ENCODE data around the gene CFAP45. TPM values are rescaled to one million over a fixed set of nuclear protein-coding genes. Genes with fewer than 3 reads are reported as not detected.

The CFAP45 gene
- total and polyA plus RNA-seq, 8 donors = 0.30 to 1.0 (median 0.52) TPM; not detected in 4

- no peaks in the 10 kb centered on the region for H3K27me3 ChIP-seq
- intact Hi-C loops (cut with DNase I; ENCODE audit: low total_unique reads) = loop anchor here (5.0 kb wide), 1 partner anchor 76 kb away; no protein-coding TSS in a partner anchor
- DNase-seq = no peak
- TF ChIP-seq POLR2A (IDR thresholded peaks at IDR 0.05) = no peak
- no peak for TF ChIP-seq POLR2AphosphoS5 (IDR thresholded peaks at IDR 0.05)
- TF ChIP-seq CTCF (IDR thresholded peaks at IDR 0.05) = no peak
- TF ChIP-seq EP300 (IDR thresholded peaks at IDR 0.05) = no peak
- WGBS, 5 donors = 86 to 94% (median 89%) methylated on average over 7 to 13 of the region's 13 CpGs
- H3K4me3 ChIP-seq = no peak overlapping the region
- H3K9me3 ChIP-seq = no peaks in the 10 kb centered on the region
- peaks cover 0 to 10% (median 0%) of the 10 kb centered on the region in 4 donors for H3K36me3 ChIP-seq
- no peak overlapping the region for H3K27ac ChIP-seq
- peaks cover 2 to 14% (median 7%) of the 10 kb centered on the region in 4 donors for H3K4me1 ChIP-seq
Observed at GRCh38 chr1:159931101-159931794, 31.3 kb upstream of the CFAP45 start.

GRCh38 chr1:159930634-159931033, 30.7 kb upstream of the CFAP45 start:
- no peak for DNase-seq
- Histone ChIP-seq H3K27me3 (no peaks in the 10 kb centered on the region), H3K27ac (no peak overlapping the region), H3K4me1 (peaks cover 8 to 15% (median 10%) of the 10 kb centered on the region in 4 donors), H3K4me3 (no peak overlapping the region), H3K9me3 (no peaks in the 10 kb centered on the region), H3K36me3 (peaks cover 0 to 10% (median 0%) of the 10 kb centered on the region in 4 donors)
- WGBS, 5 donors = 93 to 98% (median 95%) methylated on average over 8 of the region's 8 CpGs
- intact Hi-C loops (cut with DNase I; ENCODE audit: low total_unique reads) = loop anchor here (5.0 kb wide), 1 partner anchor 77 kb away; no protein-coding TSS in a partner anchor
- no peak for TF ChIP-seq POLR2AphosphoS5 (IDR thresholded peaks at IDR 0.05)
- TF ChIP-seq POLR2A (IDR thresholded peaks at IDR 0.05) = no peak
- TF ChIP-seq CTCF (IDR thresholded peaks at IDR 0.05) = no peak
- TF ChIP-seq EP300 (IDR thresholded peaks at IDR 0.05) = no peak

- intact Hi-C loops (cut with DNase I; ENCODE audit: low total_unique reads) = loop anchor here (5.0 kb wide), 1 partner anchor 77 kb away; no protein-coding TSS in a partner anchor
- 89 to 95% (median 93%) methylated on average over 3 to 11 of the region's 11 CpGs for WGBS, 5 donors
Observed at GRCh38 chr1:159930216-159930615, 30.3 kb upstream of the CFAP45 start.

More at GRCh38 chr1:159930216-159930615, 30.3 kb upstream of the CFAP45 start:
- H3K4me1 ChIP-seq = peaks cover 9 to 16% (median 11%) of the 10 kb centered on the region in 4 donors
- H3K36me3 ChIP-seq = peaks cover 0 to 10% (median 0%) of the 10 kb centered on the region in 4 donors
- no peak overlapping the region for H3K27ac ChIP-seq
- H3K9me3 ChIP-seq = no peaks in the 10 kb centered on the region
- no peak overlapping the region for H3K4me3 ChIP-seq
- no peak for TF ChIP-seq POLR2AphosphoS5 (IDR thresholded peaks at IDR 0.05)
- no peak for TF ChIP-seq EP300 (IDR thresholded peaks at IDR 0.05)
- no peak for TF ChIP-seq CTCF (IDR thresholded peaks at IDR 0.05)
- no peak for TF ChIP-seq POLR2A (IDR thresholded peaks at IDR 0.05)
- no peak for DNase-seq
- H3K27me3 ChIP-seq = no peaks in the 10 kb centered on the region
